Calu3 (cell line): ENCODE measurements around the gene GNMT. TPM values are rescaled to one million over a fixed set of nuclear protein-coding genes. Genes with fewer than 3 reads are reported as not detected.

Experiments
- BruUV-seq: library from RNA; stranded (reverse); fragments of 400-500 nt; replicated peaks from 2 replicates; lab custom pipeline; 2021; lab: Mats Ljungman, UMichigan
- CTCF ChIA-PET: fragments of 300-600 bp; sonication (Branson Sonifier 250); formaldehyde crosslinking; loops from one replicate; lab custom pipeline; 2022; ENCODE audit warnings: antibody characterized with exemption; lab: Charles Lee
- DNase-seq: peaks from one replicate; pipeline ENCODE4 v3.0.0; 2022
- H3K27ac Mint-ChIP-seq: one replicate; pipeline ENCODE4 v1.8.0; 2022; ENCODE audit warnings: mixed read lengths; ENCODE audit not compliant: unreplicated experiment
- H3K27me3 Mint-ChIP-seq: one replicate; pipeline ENCODE4 v1.8.0; 2022; ENCODE audit warnings: mixed read lengths; ENCODE audit not compliant: unreplicated experiment
- H3K36me3 Mint-ChIP-seq: one replicate; pipeline ENCODE4 v1.8.0; 2022; ENCODE audit warnings: mild to moderate bottlenecking, moderate library complexity, mixed read lengths; ENCODE audit not compliant: insufficient read depth, unreplicated experiment
- H3K4me1 Mint-ChIP-seq: one replicate; pipeline ENCODE4 v1.8.0; 2022; ENCODE audit warnings: mild to moderate bottlenecking, low read depth, mixed read lengths; ENCODE audit not compliant: unreplicated experiment
- H3K4me3 Mint-ChIP-seq: one replicate; pipeline ENCODE4 v1.8.0; 2022; ENCODE audit warnings: mild to moderate bottlenecking, low read depth, moderate library complexity, mixed read lengths; ENCODE audit not compliant: unreplicated experiment
- H3K9me3 Mint-ChIP-seq: one replicate; pipeline ENCODE4 v1.8.0; 2022; ENCODE audit warnings: low read depth, mixed read lengths; ENCODE audit not compliant: unreplicated experiment
- intact Hi-C: fragments of 100-400 bp; cut with micrococcal nuclease; formaldehyde crosslinking; loops from one replicate; pipeline ENCODE4 v1.10.0; 2022; ENCODE audit not compliant: unreplicated experiment
- total RNA-seq: library from RNA; stranded (reverse); gene quantifications from 2 replicates; pipeline ENCODE4 v1.2.3, GENCODE V29; 2022
- TF ChIP-seq, protein P1 (sequence below): fragments of 200-600 bp; IDR thresholded peaks from one replicate; pipeline ENCODE4 v1.8.0; 2022; ENCODE audit warnings: antibody characterized with exemption; ENCODE audit not compliant: unreplicated experiment

GNMT gene
- total RNA-seq, 1 experiment from 2014 or later, result 0.45 TPM

DNA sequence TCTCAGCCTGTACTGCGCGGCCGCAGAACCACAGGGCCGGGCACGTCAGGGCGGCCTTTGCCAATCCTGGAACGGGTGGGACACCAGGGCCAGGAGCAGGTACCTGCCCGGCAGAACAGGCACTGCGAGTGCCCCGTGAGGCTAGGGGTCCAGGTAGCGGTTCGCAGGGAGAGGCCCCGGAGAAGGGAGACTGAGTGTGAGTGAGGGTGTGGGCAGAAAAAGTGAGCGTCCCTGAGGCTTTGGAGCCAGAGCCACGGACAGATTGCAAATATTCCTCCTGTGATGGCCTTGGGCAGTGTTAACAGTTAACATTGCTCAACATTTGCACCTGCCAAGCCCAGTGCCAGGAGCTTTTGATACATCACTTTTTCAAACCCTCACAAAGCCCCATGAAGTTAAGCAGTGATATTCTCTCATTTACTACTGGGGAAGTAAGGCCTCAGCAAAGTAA, 491 bp downstream of the GNMT start:
- H3K27me3 Mint-ChIP-seq, result peaks cover 22% of the 10 kb centered on the region
- intact Hi-C loops, result loop anchor here (5.0 kb wide), 1 partner anchor 181 kb away; no protein-coding TSS in a partner anchor

GRCh38 chr6:42962096-42962495, 1.5 kb downstream of the GNMT start:
- peaks cover 22% of the 10 kb centered on the region for H3K27me3 Mint-ChIP-seq
- H3K36me3 Mint-ChIP-seq, result peaks cover 34% of the 10 kb centered on the region
- no peak overlapping the region for H3K4me3 Mint-ChIP-seq
- CTCF ChIA-PET, result interaction anchor here (0.7 kb wide), 1 partner anchor 16 kb away, joined by 4 read pairs; no protein-coding TSS in a partner anchor
- TF ChIP-seq, protein P1, sequence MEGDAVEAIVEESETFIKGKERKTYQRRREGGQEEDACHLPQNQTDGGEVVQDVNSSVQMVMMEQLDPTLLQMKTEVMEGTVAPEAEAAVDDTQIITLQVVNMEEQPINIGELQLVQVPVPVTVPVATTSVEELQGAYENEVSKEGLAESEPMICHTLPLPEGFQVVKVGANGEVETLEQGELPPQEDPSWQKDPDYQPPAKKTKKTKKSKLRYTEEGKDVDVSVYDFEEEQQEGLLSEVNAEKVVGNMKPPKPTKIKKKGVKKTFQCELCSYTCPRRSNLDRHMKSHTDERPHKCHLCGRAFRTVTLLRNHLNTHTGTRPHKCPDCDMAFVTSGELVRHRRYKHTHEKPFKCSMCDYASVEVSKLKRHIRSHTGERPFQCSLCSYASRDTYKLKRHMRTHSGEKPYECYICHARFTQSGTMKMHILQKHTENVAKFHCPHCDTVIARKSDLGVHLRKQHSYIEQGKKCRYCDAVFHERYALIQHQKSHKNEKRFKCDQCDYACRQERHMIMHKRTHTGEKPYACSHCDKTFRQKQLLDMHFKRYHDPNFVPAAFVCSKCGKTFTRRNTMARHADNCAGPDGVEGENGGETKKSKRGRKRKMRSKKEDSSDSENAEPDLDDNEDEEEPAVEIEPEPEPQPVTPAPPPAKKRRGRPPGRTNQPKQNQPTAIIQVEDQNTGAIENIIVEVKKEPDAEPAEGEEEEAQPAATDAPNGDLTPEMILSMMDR, result no peak
- no peak for DNase-seq
- H3K9me3 Mint-ChIP-seq, result no peaks in the 10 kb centered on the region
- H3K27ac Mint-ChIP-seq, result no peak overlapping the region
- TSS peak; percentile 24 for BruUV-seq
- H3K4me1 Mint-ChIP-seq, result peaks cover 25% of the 10 kb centered on the region
- intact Hi-C loops, result loop anchor here (5.0 kb wide), 1 partner anchor 180 kb away; no protein-coding TSS in a partner anchor

More for the DNA sequence above, 491 bp downstream of the GNMT start:
- Mint-ChIP-seq H3K9me3 (no peaks in the 10 kb centered on the region), H3K27ac (peak overlapping the region; percentile 77), H3K4me1 (peaks cover 25% of the 10 kb centered on the region), H3K36me3 (peaks cover 34% of the 10 kb centered on the region), H3K4me3 (peak overlapping the region; percentile 98)
- CTCF ChIA-PET, result interaction anchor here (0.7 to 1.4 kb wide), 3 partner anchors 23 to 161 kb away, joined by 3 to 5 read pairs (median 4); partner anchors contain the start of gene PPP2R5D
- no TSS peak for BruUV-seq
- no peak for DNase-seq
- TF ChIP-seq, protein P1, result no peak

- Mint-ChIP-seq H3K27ac (no peak overlapping the region), H3K4me1 (peaks cover 25% of the 10 kb centered on the region), H3K9me3 (no peaks in the 10 kb centered on the region), H3K27me3 (peaks cover 22% of the 10 kb centered on the region), H3K4me3 (no peak overlapping the region), H3K36me3 (peaks cover 34% of the 10 kb centered on the region)
- CTCF ChIA-PET, result no interaction called here
- DNase-seq, result no peak
- no TSS peak for BruUV-seq
- intact Hi-C loops, result loop anchor here (5.0 kb wide), 1 partner anchor 180 kb away; no protein-coding TSS in a partner anchor
- TF ChIP-seq, protein P1, result no peak
These were observed 2.1 kb downstream of the GNMT start for GRCh38 chr6:42962502-42963178.

GRCh38 chr6:42963179-42963854, 2.8 kb downstream of the GNMT start:
- no peak for DNase-seq
- H3K27ac Mint-ChIP-seq, result no peak overlapping the region
- peaks cover 25% of the 10 kb centered on the region for H3K4me1 Mint-ChIP-seq
- H3K36me3 Mint-ChIP-seq, result peaks cover 39% of the 10 kb centered on the region
- intact Hi-C loops, result loop anchor here (5.0 kb wide), 1 partner anchor 179 kb away; no protein-coding TSS in a partner anchor
- CTCF ChIA-PET, result no interaction called here
- H3K4me3 Mint-ChIP-seq, result no peak overlapping the region
- peaks cover 22% of the 10 kb centered on the region for H3K27me3 Mint-ChIP-seq
- TF ChIP-seq, protein P1, result no peak
- no peaks in the 10 kb centered on the region for H3K9me3 Mint-ChIP-seq
- BruUV-seq, result no TSS peak
